Upper lobe of left lung (tissue), 6 donors: ENCODE measurements around the gene KRTAP10-7. TPM values are rescaled to one million over a fixed set of nuclear protein-coding genes. Genes with fewer than 3 reads are reported as not detected.

Experiments used
- ATAC-seq, 2 donors: fragments of 200-7000 bp; cut with Tn5 transposase; one replicate each; pipeline ENCODE4 v1.9.1; 2022; ENCODE audit warnings: mild to moderate bottlenecking in 2 of 2, moderate library complexity in 2 of 2; ENCODE audit not compliant: low FRiP score in 2 of 2
- DNase-seq, 2 donors: peaks; one replicate each; pipeline ENCODE4 v3.0.0-alpha.2; 2019 to 2020
- H3K27ac ChIP-seq, 4 donors: fragments of 200-600 bp; sonication (generic); one replicate each; pipeline ENCODE4 v1.5.1; 2016 to 2019
- H3K27me3 ChIP-seq, 4 donors: fragments of 200-600 bp; sonication (generic); one replicate each; pipeline ENCODE4 v1.5.1; 2017 to 2019
- H3K36me3 ChIP-seq, 4 donors: fragments of 200-600 bp; sonication (generic); one replicate each; pipeline ENCODE4 v1.5.1; 2016 to 2019
- H3K4me1 ChIP-seq, 4 donors: fragments of 200-600 bp; sonication (generic); one replicate each; pipeline ENCODE4 v1.5.1; 2018 to 2019
- H3K4me3 ChIP-seq, 4 donors: fragments of 200-600 bp; sonication (generic); one replicate each; pipeline ENCODE4 v1.5.1; 2017 to 2019; ENCODE audit warnings: mild to moderate bottlenecking in 2 of 4, moderate library complexity in 1 of 4
- H3K9me3 ChIP-seq, 4 donors: fragments of 200-600 bp; sonication (generic); one replicate each; pipeline ENCODE4 v1.5.1; 2018 to 2019
- EP300 ChIP-seq, 4 donors: sonication (generic); formaldehyde crosslinking; IDR thresholded peaks; one replicate each; pipeline ENCODE4 v1.5.1; 2017; ENCODE audit warnings: antibody characterized with exemption in 4 of 4, control low read depth in 2 of 4
- POLR2A ChIP-seq, 4 donors: fragments of 450-650 bp; IDR thresholded peaks; one replicate each; pipeline ENCODE4 v1.5.1; 2016 to 2017; ENCODE audit warnings: antibody characterized with exemption in 4 of 4, mild to moderate bottlenecking in 2 of 4
- POLR2AphosphoS5 ChIP-seq, 2 donors: sonication (generic); formaldehyde crosslinking; IDR thresholded peaks; one replicate each; pipeline ENCODE4 v1.5.1; 2017; ENCODE audit warnings: antibody characterized with exemption in 2 of 2
- WGBS, 2 donors: methylation state at CpG; one replicate each; pipeline ENCODE4 v1.1.5; 2017 to 2018; 5-methylcytosine and 5-hydroxymethylcytosine counted together
- total RNA-seq, 6 donors: library from RNA; depleted of rRNA in 4 of 6; stranded (reverse); fragments of >200 nt in 4 of 6; gene quantifications; one replicate each; pipeline versions ENCODE4 v1.1.0 to v1.2.1, GENCODE V29; 2016 to 2021
- TF ChIP-seq, protein P1 (sequence below), 6 experiments: fragments of 450-650 bp in 4 of 6; fragments of 200-600 bp in 2 of 6; sonication (generic) in 2 of 6; IDR thresholded peaks; one replicate each; pipeline ENCODE4 v1.5.1; 2016 to 2019; ENCODE audit warnings: antibody characterized with exemption in 6 of 6
- donor health status: DM: no; HTN: no; CAD: no; lungs with moderate emphysema.
- donor health status: DM: no; HTN: yes; CAD: no; lungs with severe emphysema.

KRTAP10-7 gene
- total RNA-seq, 6 donors from 2014 or later, result not detected

DNA sequence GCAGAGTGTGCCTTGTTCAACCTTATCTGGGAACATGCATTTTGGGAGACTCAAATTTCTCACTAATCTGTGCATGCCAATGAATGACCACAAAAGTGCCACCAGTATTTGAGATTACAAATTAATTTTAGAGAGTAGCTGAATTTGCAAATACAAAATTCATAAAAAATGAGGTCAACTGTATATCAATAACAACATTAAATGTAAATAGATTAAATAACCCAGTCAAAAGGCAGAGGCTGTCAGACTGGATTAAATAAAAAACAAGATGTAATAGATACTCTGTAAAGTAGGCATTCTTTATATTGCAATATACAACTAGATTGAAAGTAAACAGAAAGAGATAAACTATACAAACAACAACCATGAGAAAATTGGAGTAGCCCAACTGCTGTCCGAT, 36.3 kb upstream of the KRTAP10-7 start:
- TF ChIP-seq, protein P1, sequence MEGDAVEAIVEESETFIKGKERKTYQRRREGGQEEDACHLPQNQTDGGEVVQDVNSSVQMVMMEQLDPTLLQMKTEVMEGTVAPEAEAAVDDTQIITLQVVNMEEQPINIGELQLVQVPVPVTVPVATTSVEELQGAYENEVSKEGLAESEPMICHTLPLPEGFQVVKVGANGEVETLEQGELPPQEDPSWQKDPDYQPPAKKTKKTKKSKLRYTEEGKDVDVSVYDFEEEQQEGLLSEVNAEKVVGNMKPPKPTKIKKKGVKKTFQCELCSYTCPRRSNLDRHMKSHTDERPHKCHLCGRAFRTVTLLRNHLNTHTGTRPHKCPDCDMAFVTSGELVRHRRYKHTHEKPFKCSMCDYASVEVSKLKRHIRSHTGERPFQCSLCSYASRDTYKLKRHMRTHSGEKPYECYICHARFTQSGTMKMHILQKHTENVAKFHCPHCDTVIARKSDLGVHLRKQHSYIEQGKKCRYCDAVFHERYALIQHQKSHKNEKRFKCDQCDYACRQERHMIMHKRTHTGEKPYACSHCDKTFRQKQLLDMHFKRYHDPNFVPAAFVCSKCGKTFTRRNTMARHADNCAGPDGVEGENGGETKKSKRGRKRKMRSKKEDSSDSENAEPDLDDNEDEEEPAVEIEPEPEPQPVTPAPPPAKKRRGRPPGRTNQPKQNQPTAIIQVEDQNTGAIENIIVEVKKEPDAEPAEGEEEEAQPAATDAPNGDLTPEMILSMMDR (IDR thresholded peaks at IDR 0.05), result no peak
- TF ChIP-seq POLR2A (IDR thresholded peaks at IDR 0.05) (no peak), EP300 (IDR thresholded peaks at IDR 0.05) (no peak), POLR2AphosphoS5 (IDR thresholded peaks at IDR 0.05) (no peak)
- WGBS, 2 donors, result 93 to 94% methylated on average over 1 of the region's 1 CpG
- Histone ChIP-seq H3K27me3 (no peaks in the 10 kb centered on the region), H3K27ac (no peak overlapping the region), H3K4me1 (no peaks in the 10 kb centered on the region), H3K36me3 (no peaks in the 10 kb centered on the region), H3K4me3 (no peak overlapping the region), H3K9me3 (peaks cover 0 to 8% (median 0%) of the 10 kb centered on the region in 4 donors)
- no peak for ATAC-seq
- no peak for DNase-seq

DNA sequence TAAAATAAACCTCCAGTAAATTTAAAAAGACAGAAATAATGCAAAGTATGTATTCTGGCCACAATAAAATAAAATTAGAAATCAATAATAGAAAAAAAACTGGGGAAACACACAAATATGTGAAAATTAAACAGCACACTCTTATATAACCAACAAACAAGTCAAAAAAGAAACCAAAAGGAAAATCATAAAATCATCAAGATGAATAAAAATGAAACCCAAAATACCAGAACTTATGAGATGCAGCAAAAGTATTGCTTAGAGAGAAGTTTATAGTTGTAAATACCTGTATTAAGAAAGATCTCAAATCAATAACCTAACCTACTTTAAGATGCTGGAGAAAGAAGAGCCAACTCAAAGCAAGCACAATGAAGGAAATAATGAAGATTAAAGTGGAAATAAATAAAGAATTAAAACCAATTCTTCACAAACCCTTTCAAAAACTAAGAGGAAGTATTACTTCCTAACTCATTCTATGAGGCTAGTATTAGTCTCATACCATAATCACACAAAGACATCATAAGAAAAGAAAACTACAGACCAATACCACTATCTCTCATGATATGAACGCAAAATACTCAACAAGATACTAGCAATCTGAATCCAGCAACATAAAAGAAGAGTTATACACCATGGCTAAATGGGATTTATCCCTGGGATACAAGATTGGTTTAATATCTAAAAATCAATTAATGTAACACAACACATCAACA, 35.4 kb upstream of the KRTAP10-7 start:
- DNase-seq (no peak), ATAC-seq (no peak)
- TF ChIP-seq POLR2A (IDR thresholded peaks at IDR 0.05), result no peak
- TF ChIP-seq, protein P1 (IDR thresholded peaks at IDR 0.05), result no peak
- no peak for TF ChIP-seq POLR2AphosphoS5 (IDR thresholded peaks at IDR 0.05)
- no peak for TF ChIP-seq EP300 (IDR thresholded peaks at IDR 0.05)
- 76 to 79% methylated on average over 1 of the region's 1 CpG for WGBS, 2 donors
- Histone ChIP-seq H3K27ac (no peak overlapping the region), H3K4me1 (no peaks in the 10 kb centered on the region), H3K9me3 (peaks cover 0 to 8% (median 0%) of the 10 kb centered on the region in 4 donors), H3K27me3 (no peaks in the 10 kb centered on the region), H3K4me3 (no peak overlapping the region), H3K36me3 (no peaks in the 10 kb centered on the region)

DNA sequence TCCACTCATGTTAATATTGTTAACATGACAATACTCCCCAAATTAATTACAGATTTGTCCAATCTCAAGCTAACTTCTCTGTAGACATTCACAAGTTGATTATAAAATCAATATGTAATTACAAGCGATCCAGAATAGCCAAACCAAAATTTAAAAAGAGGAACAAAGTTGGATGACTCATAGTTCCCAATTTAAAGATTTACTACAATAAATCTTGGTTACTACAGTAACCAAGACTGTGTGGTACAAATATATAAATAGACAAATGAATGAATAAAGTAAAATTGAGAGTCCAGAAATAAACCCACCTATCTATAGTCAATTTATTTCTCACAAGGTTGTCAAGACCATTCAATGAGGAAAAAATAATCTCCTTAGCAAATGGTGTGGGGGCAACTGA, 34.0 kb upstream of the KRTAP10-7 start:
- 71 to 75% methylated on average over 1 of the region's 1 CpG for WGBS, 2 donors
- H3K9me3 ChIP-seq, result peaks cover 0 to 8% (median 2%) of the 10 kb centered on the region in 4 donors
- no peak overlapping the region for H3K4me3 ChIP-seq
- H3K36me3 ChIP-seq, result no peaks in the 10 kb centered on the region
- ATAC-seq, result peak in 1 of 2 donors; percentile 38
- no peak for DNase-seq
- H3K27ac ChIP-seq, result no peak overlapping the region
- TF ChIP-seq POLR2AphosphoS5 (IDR thresholded peaks at IDR 0.05), result no peak
- no peaks in the 10 kb centered on the region for H3K4me1 ChIP-seq
- no peaks in the 10 kb centered on the region for H3K27me3 ChIP-seq

DNA sequence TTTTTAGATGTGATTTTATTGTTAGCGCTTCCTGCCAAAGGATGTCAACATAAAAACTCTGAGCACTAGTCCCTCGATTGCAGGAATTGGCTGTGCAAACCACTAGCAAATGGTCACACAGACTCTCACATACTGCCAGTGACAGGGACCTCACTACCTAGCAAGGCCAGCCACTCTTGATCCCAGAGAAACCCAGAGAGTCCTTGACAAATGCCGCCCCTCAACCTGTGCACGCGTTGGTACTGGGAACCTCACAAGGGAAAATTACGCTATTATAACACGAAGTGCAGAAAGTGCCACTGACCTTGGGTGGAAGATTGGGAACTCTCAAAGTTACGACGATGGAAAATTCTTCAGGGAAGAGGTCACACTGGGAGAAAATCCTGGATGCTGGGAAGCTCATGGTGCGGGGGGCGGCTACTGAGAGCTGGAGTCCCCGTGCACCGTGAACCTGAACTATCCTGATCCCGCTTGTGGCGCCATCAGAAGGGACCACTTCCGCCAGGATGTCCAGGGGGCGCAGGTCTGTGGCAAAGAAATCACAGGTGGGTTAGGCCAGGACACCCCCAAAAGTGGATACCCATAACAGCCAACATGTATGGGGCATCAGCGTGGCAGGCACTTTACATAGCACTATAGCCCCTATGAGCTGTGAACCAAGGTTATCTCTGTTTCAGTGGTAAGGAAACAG, 32.8 kb upstream of the KRTAP10-7 start:
- no peaks in the 10 kb centered on the region for H3K4me1 ChIP-seq
- ATAC-seq, result peak in 1 of 2 donors; percentile 21
- peaks cover 0 to 11% (median under 1%) of the 10 kb centered on the region in 4 donors for H3K9me3 ChIP-seq
- H3K27me3 ChIP-seq, result no peaks in the 10 kb centered on the region
- TF ChIP-seq, protein P1 (IDR thresholded peaks at IDR 0.05), result no peak
- TF ChIP-seq POLR2AphosphoS5 (IDR thresholded peaks at IDR 0.05), result no peak
- no peak for TF ChIP-seq POLR2A (IDR thresholded peaks at IDR 0.05)
- TF ChIP-seq EP300 (IDR thresholded peaks at IDR 0.05), result no peak
- H3K27ac ChIP-seq, result no peak overlapping the region
- no peak for DNase-seq
- 90 to 92% methylated on average over 18 of the region's 18 CpGs for WGBS, 2 donors
- H3K4me3 ChIP-seq, result no peak overlapping the region
- no peaks in the 10 kb centered on the region for H3K36me3 ChIP-seq

DNA sequence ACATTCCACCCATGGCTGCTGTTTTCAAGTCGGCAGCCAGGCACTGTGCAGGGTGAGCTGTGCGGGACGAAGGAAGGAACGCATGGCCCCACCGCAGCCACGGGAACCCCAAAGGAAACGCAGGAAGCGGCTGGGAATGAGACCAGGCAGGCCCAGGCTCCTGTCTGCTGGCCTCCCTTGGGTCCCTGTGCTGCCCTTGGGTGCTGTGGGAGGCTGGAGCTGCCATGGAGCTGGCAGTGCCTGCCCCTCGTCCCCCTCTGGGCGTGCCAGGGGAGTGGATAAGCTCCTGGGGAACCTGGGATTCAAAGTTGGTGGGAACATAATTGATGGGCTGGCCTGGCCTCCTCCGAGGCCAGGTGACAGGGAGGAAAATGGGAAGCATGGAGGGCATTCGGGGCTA, 32.1 kb upstream of the KRTAP10-7 start:
- peak in 1 of 2 donors; percentile 28 for ATAC-seq
- Histone ChIP-seq H3K9me3 (peaks cover 0 to 11% (median 0%) of the 10 kb centered on the region in 4 donors), H3K4me3 (no peak overlapping the region), H3K4me1 (no peaks in the 10 kb centered on the region), H3K27me3 (no peaks in the 10 kb centered on the region), H3K36me3 (no peaks in the 10 kb centered on the region), H3K27ac (no peak overlapping the region)
- WGBS, 2 donors, result 65 to 92% methylated on average over 8 to 9 of the region's 12 CpGs
- TF ChIP-seq POLR2AphosphoS5 (IDR thresholded peaks at IDR 0.05), result no peak
- TF ChIP-seq POLR2A (IDR thresholded peaks at IDR 0.05), result no peak
- DNase-seq, result no peak
